CD4-positive, alpha-beta T cell (primary cell): ENCODE results near the gene FAT1. TPM values are rescaled to one million over a fixed set of nuclear protein-coding genes. Genes with fewer than 3 reads are reported as not detected.

Source experiments
- ATAC-seq: fragments of 200-7000 bp; cut with Tn5 transposase; one replicate; pipeline ENCODE4 v1.10.0; 2022; ENCODE audit warnings: mild to moderate bottlenecking; ENCODE audit not compliant: poor library complexity
- CTCF ChIA-PET: fragments of 350-600 bp; sonication (Branson Sonifier 250); formaldehyde crosslinking; loops from one replicate; lab custom pipeline; 2021; ENCODE audit warnings: antibody characterized with exemption, inconsistent platforms; lab: Charles Lee
- POLR2A ChIA-PET: fragments of 350-600 bp; sonication (Branson Sonifier 250); formaldehyde crosslinking; loops from one replicate; lab custom pipeline; 2021; ENCODE audit warnings: antibody characterized with exemption, inconsistent platforms; lab: Charles Lee
- DNase-seq, 14 experiments: peaks; one replicate each; pipeline ENCODE4 v3.0.0-alpha.2; 2013 to 2020; ENCODE audit warnings: mixed read lengths in 2 of 14
- H3K27ac ChIP-seq, 2 donors: one replicate each; pipeline versions ENCODE4 v1.5.1 to v1.7.0; 2013; ENCODE audit warnings: low read length in 2 of 2, low read depth in 1 of 2, mild to moderate bottlenecking in 1 of 2
- H3K27me3 ChIP-seq, 2 experiments: 1 replicate in 1 of 2; 2 replicates in 1 of 2; pipeline versions ENCODE4 v1.6.1 to v1.7.0; 2013; ENCODE audit warnings: low read length in 2 of 2, control low read depth in 1 of 2, mild to moderate bottlenecking in 1 of 2, moderate library complexity in 1 of 2; ENCODE audit not compliant: insufficient read depth in 2 of 2, control insufficient read depth in 1 of 2
- H3K36me3 ChIP-seq: one replicate; pipeline ENCODE4 v1.6.1; 2013; ENCODE audit warnings: low read length, control low read depth; ENCODE audit not compliant: insufficient read depth
- H3K4me1 ChIP-seq: one replicate; pipeline ENCODE4 v1.6.1; 2013; ENCODE audit warnings: low read length, control low read depth; ENCODE audit not compliant: insufficient read depth
- H3K4me3 ChIP-seq: one replicate; pipeline ENCODE4 v1.5.1; 2013; ENCODE audit warnings: mild to moderate bottlenecking, low read length, moderate library complexity
- H3K9me3 ChIP-seq, 2 experiments: 1 replicate in 1 of 2; 2 replicates in 1 of 2; pipeline versions ENCODE4 v1.6.1 to v1.7.0; 2013; ENCODE audit warnings: low read length in 2 of 2, mild to moderate bottlenecking in 2 of 2, control low read depth in 1 of 2, moderate library complexity in 1 of 2; ENCODE audit not compliant: control insufficient read depth in 1 of 2, insufficient read depth in 1 of 2
- H3K27ac Mint-ChIP-seq: one replicate; pipeline ENCODE4 v1.8.0; 2020; ENCODE audit warnings: mixed read lengths
- H3K27me3 Mint-ChIP-seq: one replicate; pipeline ENCODE4 v1.8.0; 2021; ENCODE audit warnings: mixed read lengths
- H3K36me3 Mint-ChIP-seq: one replicate; pipeline ENCODE4 v1.8.0; 2021; ENCODE audit warnings: low read depth, mixed read lengths
- H3K4me1 Mint-ChIP-seq: one replicate; pipeline ENCODE4 v1.8.0; 2021; ENCODE audit warnings: low read depth, mixed read lengths
- H3K4me3 Mint-ChIP-seq: one replicate; pipeline ENCODE4 v1.8.0; 2020; ENCODE audit warnings: mild to moderate bottlenecking, mixed read lengths
- H3K9me3 Mint-ChIP-seq: one replicate; pipeline ENCODE4 v1.8.0; 2020; ENCODE audit warnings: mixed read lengths
- intact Hi-C, 2 experiments: fragments of 100-400 bp; cut with DNase I in 1 of 2; cut with micrococcal nuclease in 1 of 2; formaldehyde crosslinking; loops; one replicate each; pipeline versions ENCODE4 v1.15.1 to v1.9.0; 2023 to 2025; cut with DNase I, micrococcal nuclease
- total RNA-seq, 174 experiments: library from RNA in 2 of 174; stranded (reverse) in 2 of 174; gene quantifications; one replicate each; pipeline ENCODE4 v1.2.3 and lab custom pipeline; 2021 to 2026
- TF ChIP-seq, protein P1 (sequence below): fragments of 200-600 bp; IDR thresholded peaks from one replicate; pipeline ENCODE4 v1.8.0; 2022; ENCODE audit warnings: antibody characterized with exemption, mild to moderate bottlenecking

Gene FAT1
- total RNA-seq, 2 experiments from 2014 or later, result 0.03 TPM; not detected in 1

DNA sequence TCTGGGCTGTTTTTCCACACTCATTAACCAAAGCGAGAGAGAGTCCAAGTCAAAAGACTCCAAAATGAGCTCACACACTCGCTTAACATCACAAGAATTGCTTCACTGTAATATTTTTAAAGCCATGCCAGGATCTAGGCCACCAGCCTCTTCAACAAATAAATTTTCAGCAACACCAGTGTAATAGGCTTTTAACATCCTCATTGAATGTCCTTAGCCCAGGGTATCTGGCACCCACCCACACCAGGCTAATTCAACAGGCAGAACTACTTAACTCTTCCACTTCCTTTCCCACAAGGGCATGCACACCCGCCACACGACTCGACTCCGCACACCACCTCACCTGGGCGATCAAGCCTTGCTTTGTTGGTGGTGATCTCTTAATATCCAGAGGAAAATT lies 34.2 kb downstream of the FAT1 start:
- Mint-ChIP-seq H3K27ac (no peak overlapping the region), H3K4me1 (no peaks in the 10 kb centered on the region), H3K4me3 (no peak overlapping the region), H3K27me3 (no peaks in the 10 kb centered on the region), H3K36me3 (no peaks in the 10 kb centered on the region), H3K9me3 (no peaks in the 10 kb centered on the region)
- DNase-seq (no peak), ATAC-seq (no peak)
- ChIA-PET POLR2A (no interaction called here), CTCF (no interaction called here)
- Histone ChIP-seq H3K27me3 (no peaks in the 10 kb centered on the region), H3K4me1 (no peaks in the 10 kb centered on the region), H3K36me3 (no peaks in the 10 kb centered on the region), H3K27ac (no peak overlapping the region), H3K9me3 (peaks cover 0 to 3% of the 10 kb centered on the region in 2 experiments), H3K4me3 (no peak overlapping the region)
- TF ChIP-seq, protein P1, sequence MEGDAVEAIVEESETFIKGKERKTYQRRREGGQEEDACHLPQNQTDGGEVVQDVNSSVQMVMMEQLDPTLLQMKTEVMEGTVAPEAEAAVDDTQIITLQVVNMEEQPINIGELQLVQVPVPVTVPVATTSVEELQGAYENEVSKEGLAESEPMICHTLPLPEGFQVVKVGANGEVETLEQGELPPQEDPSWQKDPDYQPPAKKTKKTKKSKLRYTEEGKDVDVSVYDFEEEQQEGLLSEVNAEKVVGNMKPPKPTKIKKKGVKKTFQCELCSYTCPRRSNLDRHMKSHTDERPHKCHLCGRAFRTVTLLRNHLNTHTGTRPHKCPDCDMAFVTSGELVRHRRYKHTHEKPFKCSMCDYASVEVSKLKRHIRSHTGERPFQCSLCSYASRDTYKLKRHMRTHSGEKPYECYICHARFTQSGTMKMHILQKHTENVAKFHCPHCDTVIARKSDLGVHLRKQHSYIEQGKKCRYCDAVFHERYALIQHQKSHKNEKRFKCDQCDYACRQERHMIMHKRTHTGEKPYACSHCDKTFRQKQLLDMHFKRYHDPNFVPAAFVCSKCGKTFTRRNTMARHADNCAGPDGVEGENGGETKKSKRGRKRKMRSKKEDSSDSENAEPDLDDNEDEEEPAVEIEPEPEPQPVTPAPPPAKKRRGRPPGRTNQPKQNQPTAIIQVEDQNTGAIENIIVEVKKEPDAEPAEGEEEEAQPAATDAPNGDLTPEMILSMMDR, result no peak
- intact Hi-C loops, result no loop called here

DNA sequence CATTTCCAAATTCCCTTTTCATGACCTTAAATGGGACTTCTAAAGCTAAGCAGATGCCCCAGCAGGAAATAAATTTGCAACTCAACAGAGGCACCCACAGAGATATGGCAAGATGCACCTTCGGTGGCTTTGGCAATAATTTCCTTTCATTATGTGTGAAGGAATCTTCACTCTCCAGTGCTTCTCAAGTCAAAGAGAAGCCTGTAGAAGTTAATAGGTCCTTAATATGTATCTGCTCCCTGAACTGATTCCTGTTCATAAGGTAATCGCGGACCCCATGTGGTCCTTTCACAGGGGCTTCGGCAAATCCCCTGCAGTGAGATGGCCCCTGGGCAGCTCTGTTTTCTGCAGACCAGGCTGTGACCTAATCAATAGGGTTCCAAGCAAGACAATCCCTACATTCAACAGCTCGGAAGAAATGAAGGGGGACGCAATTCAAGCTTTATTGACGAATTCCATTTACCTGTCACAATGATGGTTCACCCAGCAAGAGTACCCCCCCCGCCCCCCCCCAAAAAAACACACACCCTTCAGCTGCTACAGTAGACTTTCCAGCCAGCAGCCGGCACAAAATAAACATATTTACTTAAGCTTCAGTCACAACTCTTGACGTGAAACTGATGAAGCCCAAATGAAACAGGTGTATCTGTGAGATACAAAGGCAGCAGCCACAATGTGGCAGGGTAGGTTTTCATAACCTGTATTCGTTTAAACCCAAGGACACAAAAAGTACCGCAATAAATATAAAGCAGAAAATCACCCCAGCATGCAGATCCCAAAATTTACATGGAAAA lies 35.3 kb downstream of the FAT1 start:
- Histone ChIP-seq H3K4me1 (no peaks in the 10 kb centered on the region), H3K27ac (no peak overlapping the region), H3K36me3 (no peaks in the 10 kb centered on the region), H3K4me3 (no peak overlapping the region), H3K27me3 (no peaks in the 10 kb centered on the region), H3K9me3 (peaks cover 0 to 9% of the 10 kb centered on the region in 2 experiments)
- H3K36me3 Mint-ChIP-seq, result no peaks in the 10 kb centered on the region
- H3K4me1 Mint-ChIP-seq, result no peaks in the 10 kb centered on the region
- ChIA-PET CTCF (no interaction called here), POLR2A (no interaction called here)
- TF ChIP-seq, protein P1, result no peak
- DNase-seq (no peak), ATAC-seq (no peak)
- no peak overlapping the region for H3K4me3 Mint-ChIP-seq
- intact Hi-C loops, result no loop called here
- no peaks in the 10 kb centered on the region for H3K27me3 Mint-ChIP-seq
- no peaks in the 10 kb centered on the region for H3K9me3 Mint-ChIP-seq
- H3K27ac Mint-ChIP-seq, result no peak overlapping the region

DNA sequence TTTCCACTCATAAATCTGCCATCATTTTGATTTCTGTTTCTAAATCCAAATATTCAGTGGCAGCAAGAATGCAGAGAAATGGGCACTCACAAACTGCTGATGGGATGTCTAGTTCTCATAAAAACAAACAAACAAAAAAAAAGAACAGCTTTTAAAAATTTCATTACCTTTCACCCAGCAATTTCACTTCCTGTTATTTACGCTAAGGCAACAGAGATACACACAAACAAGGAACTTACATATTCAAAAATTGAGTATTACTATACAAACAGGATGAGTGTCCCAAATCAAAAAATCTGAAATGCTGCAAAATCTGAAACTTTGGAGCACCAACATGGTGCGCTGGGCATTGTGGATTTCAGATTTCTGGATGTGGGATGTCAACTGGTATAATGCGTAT lies 36.4 kb downstream of the FAT1 start:
- Mint-ChIP-seq H3K27ac (no peak overlapping the region), H3K36me3 (no peaks in the 10 kb centered on the region), H3K27me3 (no peaks in the 10 kb centered on the region), H3K4me3 (no peak overlapping the region), H3K9me3 (no peaks in the 10 kb centered on the region), H3K4me1 (no peaks in the 10 kb centered on the region)
- no peaks in the 10 kb centered on the region for H3K36me3 ChIP-seq
- CTCF ChIA-PET, result no interaction called here
- peaks cover 0 to 8% of the 10 kb centered on the region in 2 experiments for H3K9me3 ChIP-seq
- intact Hi-C loops, result no loop called here
- no peak overlapping the region for H3K27ac ChIP-seq
- POLR2A ChIA-PET, result no interaction called here
- H3K27me3 ChIP-seq, result no peaks in the 10 kb centered on the region
- ATAC-seq (no peak), DNase-seq (no peak)
- H3K4me3 ChIP-seq, result no peak overlapping the region
- TF ChIP-seq, protein P1, result no peak
- H3K4me1 ChIP-seq, result no peaks in the 10 kb centered on the region
